IPS-18a (cell line): Measurements from ENCODE around the gene EEA1.
"Not testable (repeated sequence)": the region's sequence is repeated elsewhere in the genome, so short reads cannot be mapped to it uniquely, and the experiment has no call there.

ENCODE experiments used
- H3K27ac ChIP-seq: one replicate; pipeline ENCODE4 v1.5.1; 2013; ENCODE audit warnings: low read length
- H3K27me3 ChIP-seq: one replicate; pipeline ENCODE4 v1.6.1; 2013; ENCODE audit warnings: mild to moderate bottlenecking, low read length; ENCODE audit not compliant: control insufficient read depth, insufficient read depth
- H3K36me3 ChIP-seq: one replicate; pipeline ENCODE4 v1.6.1; 2013; ENCODE audit warnings: low read depth, low read length; ENCODE audit not compliant: control insufficient read depth
- H3K4me1 ChIP-seq: one replicate; pipeline ENCODE4 v1.6.1; 2013; ENCODE audit warnings: low read depth, low read length; ENCODE audit not compliant: control insufficient read depth
- H3K4me3 ChIP-seq: one replicate; pipeline ENCODE4 v1.5.1; 2013; ENCODE audit warnings: low read length
- H3K9ac ChIP-seq: one replicate; pipeline ENCODE4 v1.6.1; 2013; ENCODE audit warnings: mild to moderate bottlenecking, low read length, moderate library complexity
- H3K9me3 ChIP-seq: one replicate; pipeline ENCODE4 v1.6.1; 2013; ENCODE audit warnings: low read depth, low read length; ENCODE audit not compliant: control insufficient read depth

EEA1 gene

GRCh38 chr12:92844151-92844763 lies 84.8 kb downstream of the EEA1 start:
- Histone ChIP-seq H3K4me1 (peaks cover under 1% of the 10 kb centered on the region), H3K9me3 (no peaks in the 10 kb centered on the region), H3K27ac (no peak overlapping the region), H3K9ac (no peak overlapping the region), H3K4me3 (no peak overlapping the region), H3K27me3 (no peaks in the 10 kb centered on the region), H3K36me3 (no peaks in the 10 kb centered on the region)

DNA sequence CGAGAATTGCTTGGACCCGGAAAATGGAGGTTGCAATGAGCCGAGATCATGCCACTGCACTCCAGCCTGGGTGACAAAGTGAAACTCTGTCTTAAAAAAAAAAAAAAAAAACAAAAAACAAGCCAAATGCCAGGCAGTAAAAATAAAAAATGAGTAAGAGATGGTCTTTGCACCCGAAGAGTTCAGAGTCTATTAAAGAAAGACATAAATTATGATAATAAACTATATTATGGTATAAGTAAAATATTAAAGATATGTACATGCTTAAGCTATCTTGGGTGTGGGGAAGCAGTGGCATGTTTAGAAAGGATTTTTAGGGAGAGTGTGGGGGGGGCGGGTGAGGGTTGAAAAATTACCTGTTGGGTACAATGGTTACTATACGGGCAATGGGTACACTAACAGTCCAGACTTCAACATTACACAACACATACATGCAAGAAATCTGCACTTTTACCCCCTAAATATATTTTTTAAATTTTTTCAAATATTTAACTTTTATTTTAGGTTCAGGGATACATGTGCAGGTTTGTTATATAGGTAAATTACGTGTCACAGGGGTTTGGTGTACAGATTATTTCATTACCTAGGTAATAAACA lies 99.3 kb downstream of the EEA1 start:
- Histone ChIP-seq H3K4me1 (no peaks in the 10 kb centered on the region), H3K27ac (no peak overlapping the region), H3K27me3 (no peaks in the 10 kb centered on the region), H3K9ac (no peak overlapping the region), H3K4me3 (no peak overlapping the region), H3K9me3 (no peaks in the 10 kb centered on the region), H3K36me3 (no peaks in the 10 kb centered on the region)

GRCh38 chr12:92828565-92828964 lies 100.5 kb downstream of the EEA1 start:
- no peaks in the 10 kb centered on the region for H3K4me1 ChIP-seq
- no peaks in the 10 kb centered on the region for H3K36me3 ChIP-seq
- H3K27me3 ChIP-seq, result no peaks in the 10 kb centered on the region
- no peak overlapping the region for H3K9ac ChIP-seq
- H3K9me3 ChIP-seq, result no peaks in the 10 kb centered on the region
- no peak overlapping the region for H3K27ac ChIP-seq
- H3K4me3 ChIP-seq, result no peak overlapping the region

DNA sequence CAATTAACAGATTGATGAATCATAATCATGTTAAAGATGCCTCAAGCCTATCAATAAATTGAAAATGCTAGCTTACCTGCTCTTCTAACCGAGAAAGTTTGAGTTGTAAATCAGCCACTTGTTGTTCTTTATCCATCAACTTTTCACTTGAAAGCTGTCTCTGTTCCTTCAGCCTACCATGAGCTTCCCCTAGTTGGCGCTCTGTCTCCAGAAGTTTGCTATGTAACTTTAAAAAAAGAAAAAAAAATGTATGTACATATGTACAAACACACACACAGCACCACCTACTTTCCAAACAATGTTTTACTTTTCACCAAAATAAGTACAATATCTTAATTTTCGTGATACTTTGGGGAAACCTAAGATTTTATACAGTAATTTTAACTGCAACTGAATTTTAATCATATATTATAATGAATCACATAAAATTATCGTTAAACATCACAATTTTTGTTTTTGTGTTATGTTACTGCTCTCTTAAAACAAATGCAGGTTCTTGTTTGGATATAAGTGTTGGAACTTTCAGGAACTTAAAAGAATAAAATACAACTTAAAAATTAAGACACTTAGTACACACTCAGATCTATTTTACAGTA lies 101.2 kb downstream of the EEA1 start:
- Histone ChIP-seq H3K36me3 (no peaks in the 10 kb centered on the region), H3K27ac (no peak overlapping the region), H3K4me3 (no peak overlapping the region), H3K9me3 (no peaks in the 10 kb centered on the region), H3K4me1 (no peaks in the 10 kb centered on the region), H3K27me3 (no peaks in the 10 kb centered on the region), H3K9ac (no peak overlapping the region)

- Histone ChIP-seq H3K9me3 (no peaks in the 10 kb centered on the region), H3K27me3 (no peaks in the 10 kb centered on the region), H3K36me3 (peaks cover 4% of the 10 kb centered on the region), H3K4me3 (no peak overlapping the region), H3K27ac (no peak overlapping the region), H3K4me1 (no peaks in the 10 kb centered on the region), H3K9ac (no peak overlapping the region)
Observed at GRCh38 chr12:92821142-92821541, 108.0 kb downstream of the EEA1 start.

DNA sequence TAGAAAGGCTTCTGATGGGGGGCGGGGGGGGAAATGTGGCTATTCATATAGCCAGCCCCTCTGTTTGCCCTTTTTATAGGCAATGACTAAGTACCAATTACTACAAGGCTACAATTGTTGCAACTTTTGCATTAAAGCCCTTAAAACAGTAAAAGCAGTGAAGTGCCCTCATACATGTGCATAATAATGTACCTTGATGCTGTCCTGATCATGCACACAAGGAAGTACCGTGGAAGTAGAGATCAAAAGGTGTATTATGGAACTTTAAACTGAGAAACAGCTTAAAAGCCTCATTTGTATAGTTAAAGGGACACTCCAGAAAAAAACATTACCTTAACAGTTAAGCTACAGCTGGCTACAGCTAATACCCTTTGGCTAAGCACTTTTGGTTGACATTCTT lies 114.5 kb downstream of the EEA1 start:
- no peak overlapping the region for H3K27ac ChIP-seq
- no peak overlapping the region for H3K4me3 ChIP-seq
- H3K9ac ChIP-seq, result no peak overlapping the region
- H3K27me3 ChIP-seq, result no peaks in the 10 kb centered on the region
- no peaks in the 10 kb centered on the region for H3K9me3 ChIP-seq
- no peaks in the 10 kb centered on the region for H3K4me1 ChIP-seq
- H3K36me3 ChIP-seq, result peaks cover 4% of the 10 kb centered on the region

DNA sequence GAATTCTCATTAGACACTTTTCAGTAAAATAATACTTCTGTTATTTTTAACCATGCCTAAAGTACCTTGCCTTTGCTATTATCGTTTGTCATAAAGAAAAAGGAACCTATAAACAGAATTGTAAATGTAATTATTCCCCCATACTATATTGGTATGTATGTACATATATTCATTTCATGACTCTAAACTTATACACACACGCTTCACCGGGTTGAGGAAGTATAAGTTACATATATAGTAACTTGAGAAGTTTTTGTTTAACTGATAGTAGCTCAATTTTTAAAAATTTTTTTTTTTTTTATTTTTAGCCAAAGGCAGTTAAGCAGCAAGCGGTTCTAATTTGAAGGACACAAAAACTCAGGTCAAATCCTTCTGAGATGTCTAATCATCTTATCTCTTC lies 118.7 kb downstream of the EEA1 start:
- Histone ChIP-seq H3K36me3 (no peaks in the 10 kb centered on the region), H3K27me3 (no peaks in the 10 kb centered on the region), H3K27ac (no peak overlapping the region), H3K9me3 (no peaks in the 10 kb centered on the region), H3K4me1 (no peaks in the 10 kb centered on the region), H3K9ac (no peak overlapping the region), H3K4me3 (no peak overlapping the region)

DNA sequence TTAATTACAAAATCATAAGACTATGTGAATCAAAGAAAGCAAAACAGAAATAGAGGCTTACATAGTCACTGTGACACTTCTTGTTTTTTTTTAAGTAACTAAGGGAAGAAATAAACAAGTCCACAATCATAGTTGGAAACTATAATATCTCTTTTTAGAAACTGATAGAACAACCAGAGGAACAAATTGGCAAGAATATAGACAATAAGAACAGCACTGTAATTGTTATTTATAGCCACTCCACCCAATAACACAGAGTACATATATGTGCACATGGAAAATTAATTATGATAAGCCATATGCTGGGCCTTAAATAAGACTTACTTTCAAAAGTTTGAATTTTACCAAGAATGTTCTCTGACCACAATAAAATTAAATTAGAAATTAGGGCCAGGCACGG lies 125.2 kb downstream of the EEA1 start:
- no peak overlapping the region for H3K4me3 ChIP-seq
- no peak overlapping the region for H3K27ac ChIP-seq
- H3K9ac ChIP-seq, result no peak overlapping the region
- H3K9me3 ChIP-seq, result no peaks in the 10 kb centered on the region
- H3K27me3 ChIP-seq, result no peaks in the 10 kb centered on the region
- H3K4me1 ChIP-seq, result no peaks in the 10 kb centered on the region
- H3K36me3 ChIP-seq, result no peaks in the 10 kb centered on the region

GRCh38 chr12:92802906-92803305 lies 126.2 kb downstream of the EEA1 start:
- Histone ChIP-seq H3K9me3 (no peaks in the 10 kb centered on the region), H3K27ac (no peak overlapping the region), H3K27me3 (no peaks in the 10 kb centered on the region), H3K4me1 (no peaks in the 10 kb centered on the region), H3K4me3 (no peak overlapping the region), H3K9ac (no peak overlapping the region), H3K36me3 (no peaks in the 10 kb centered on the region)

DNA sequence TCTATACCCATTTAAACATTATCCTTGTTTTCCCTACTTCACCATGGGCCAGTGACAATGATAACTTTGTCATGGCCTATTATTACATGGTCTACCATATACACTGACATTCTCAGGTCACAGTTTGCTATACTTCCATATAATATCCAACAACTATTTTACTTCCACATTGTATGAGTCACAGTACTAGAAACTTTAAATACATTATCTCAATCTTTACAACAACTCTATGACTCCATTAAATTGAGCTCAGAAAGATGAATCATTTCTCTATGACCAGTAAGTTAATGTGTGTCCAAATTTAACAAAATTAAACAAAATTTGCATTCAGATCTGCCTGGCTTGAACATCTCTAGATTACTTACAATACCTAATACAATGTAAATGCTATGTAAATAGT lies 132.4 kb downstream of the EEA1 start:
- H3K4me3 ChIP-seq, result no peak overlapping the region
- H3K27me3 ChIP-seq, result no peaks in the 10 kb centered on the region
- H3K9me3 ChIP-seq, result no peaks in the 10 kb centered on the region
- H3K9ac ChIP-seq, result no peak overlapping the region
- H3K36me3 ChIP-seq, result no peaks in the 10 kb centered on the region
- no peaks in the 10 kb centered on the region for H3K4me1 ChIP-seq
- no peak overlapping the region for H3K27ac ChIP-seq

DNA sequence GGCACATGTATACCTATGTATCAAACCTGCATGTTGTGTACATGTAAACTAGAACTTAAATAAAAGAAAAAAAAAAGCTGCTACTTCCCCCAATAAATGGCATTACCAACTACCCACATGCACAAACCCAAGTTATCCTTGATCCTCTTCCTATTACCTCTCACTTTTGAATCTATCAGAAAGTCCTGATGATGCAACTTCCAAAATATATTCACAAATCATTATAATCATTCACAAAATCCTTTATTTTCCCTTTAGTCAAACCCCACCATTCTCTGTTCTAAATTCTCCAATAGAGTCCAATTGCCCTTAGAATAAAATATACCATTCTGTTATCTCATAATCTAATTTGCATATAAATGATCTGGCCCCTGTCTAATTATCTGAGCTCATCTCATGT lies 134.3 kb downstream of the EEA1 start:
- Histone ChIP-seq H3K4me1 (no peaks in the 10 kb centered on the region), H3K36me3 (no peaks in the 10 kb centered on the region), H3K9ac (no peak overlapping the region), H3K4me3 (no peak overlapping the region), H3K27ac (no peak overlapping the region), H3K27me3 (no peaks in the 10 kb centered on the region), H3K9me3 (no peaks in the 10 kb centered on the region)

GRCh38 chr12:92794356-92794755 lies 134.7 kb downstream of the EEA1 start:
- H3K4me1 ChIP-seq, H3K27me3 ChIP-seq, H3K9me3 ChIP-seq, H3K36me3 ChIP-seq, H3K27ac ChIP-seq, H3K9ac ChIP-seq, H3K4me3 ChIP-seq: not testable (repeated sequence)
